K562 (cell line): ENCODE results near the gene ZNRF2. TPM values are rescaled to one million over a fixed set of nuclear protein-coding genes. Genes with fewer than 3 reads are reported as not detected.

ENCODE experiments used
- ATAC-seq: fragments of 200-7000 bp; cut with Tn5 transposase; 3 replicates; pipeline ENCODE4 v1.9.1; 2020; ENCODE audit warnings: moderate library complexity
- BruUV-seq: library from RNA; stranded (reverse); fragments of 400-500 nt; replicated peaks from 2 replicates; lab custom pipeline; 2021; lab: Mats Ljungman, UMichigan
- CTCF ChIA-PET: fragments of 300-600 bp; formaldehyde crosslinking; extraction: SDS; loops from one replicate; lab custom pipeline; 2021; ENCODE audit warnings: low intra/inter-chr PET ratio; lab: Yijun Ruan, JAX
- POLR2A ChIA-PET: fragments of 300-600, 350-650 bp; sonication (Branson Sonifier 250); formaldehyde crosslinking; extraction: SDS; loops from one replicate; lab custom pipeline; 2021; ENCODE audit warnings: antibody characterized with exemption, inconsistent platforms; lab: Yijun Ruan, JAX
- DNase-seq, 4 experiments: peaks; one replicate each; pipeline versions ENCODE4 v3.0.0 to v3.0.0-alpha.2; 2011 to 2018; ENCODE audit warnings: low spot score in 3 of 4, mixed read lengths in 3 of 4; ENCODE audit errors: extremely low read depth in 1 of 4
- FAIRE-seq: peaks from 2 replicates; lab custom pipeline; 2011; peaks lifted over from hg19 to GRCh38; lab: Jason Lieb, UNC
- H2AFZ ChIP-seq: 2 replicates; pipeline ENCODE4 v1.6.0; 2011; ENCODE audit warnings: low read depth, low read length, control low read depth, inconsistent platforms
- H3K27ac ChIP-seq: fragments of 200-600 bp; 3 replicates; pipeline ENCODE4 v1.8.0; 2011; ENCODE audit warnings: low read depth, mild to moderate bottlenecking, control low read depth, inconsistent platforms, low read length, moderate library complexity, mixed read lengths; ENCODE audit errors: extremely low read depth
- H3K27me3 ChIP-seq, 2 experiments: fragments of 300-600 bp in 1 of 2; 2 replicates in 1 of 2; 3 replicates in 1 of 2; pipeline versions ENCODE4 v1.6.0 to v1.8.0; 2011; ENCODE audit warnings: inconsistent platforms in 2 of 2, low read length in 2 of 2, mild to moderate bottlenecking in 1 of 2, mixed read lengths in 1 of 2, moderate library complexity in 1 of 2; ENCODE audit not compliant: control insufficient read depth in 2 of 2, insufficient read depth in 2 of 2
- H3K36me3 ChIP-seq: fragments of 300-600 bp; 3 replicates; pipeline ENCODE4 v1.8.0; 2011; ENCODE audit warnings: mild to moderate bottlenecking, low read length, inconsistent platforms; ENCODE audit not compliant: control insufficient read depth, insufficient read depth
- H3K4me1 ChIP-seq, 2 experiments: fragments of 200-600 bp in 1 of 2; replicated peaks in 1 of 2; 2 replicates in 1 of 2; 3 replicates in 1 of 2; pipeline versions ENCODE4 v1.5.1 to v1.8.0; 2011; ENCODE audit warnings: inconsistent platforms in 2 of 2, low read length in 2 of 2, mild to moderate bottlenecking in 1 of 2, mixed read lengths in 1 of 2, moderate library complexity in 1 of 2; ENCODE audit not compliant: control insufficient read depth in 2 of 2, insufficient read depth in 2 of 2
- H3K4me2 ChIP-seq: 2 replicates; pipeline ENCODE4 v1.6.1; 2011; ENCODE audit warnings: low read length, control low read depth, inconsistent platforms, mixed read lengths; ENCODE audit not compliant: insufficient read depth
- H3K4me3 ChIP-seq: fragments of 200-600 bp; sonication (generic), shearing (Covaris generic); 2 replicates; pipeline ENCODE4 v1.5.1; 2016; ENCODE audit warnings: control low read depth, inconsistent platforms
- H3K79me2 ChIP-seq: fragments of 200-600 bp; 3 replicates; pipeline ENCODE4 v1.8.0; 2011; ENCODE audit warnings: low read length, inconsistent platforms; ENCODE audit not compliant: control insufficient read depth, insufficient read depth
- H3K9ac ChIP-seq, 2 experiments: 2 replicates each; pipeline versions ENCODE4 v1.6.0 to v1.6.1; 2011; ENCODE audit warnings: low read depth in 2 of 2, low read length in 2 of 2, control low read depth in 1 of 2, inconsistent platforms in 1 of 2, mild to moderate bottlenecking in 1 of 2, mixed read lengths in 1 of 2; ENCODE audit not compliant: insufficient read depth in 1 of 2
- H3K9me1 ChIP-seq: one replicate; pipeline ENCODE4 v1.6.0; 2011; ENCODE audit warnings: inconsistent platforms, mild to moderate bottlenecking, low read length, moderate library complexity; ENCODE audit not compliant: control insufficient read depth, insufficient read depth
- H3K9me3 ChIP-seq: replicated peaks from 2 replicates; pipeline ENCODE4 v1.5.1; 2011; ENCODE audit warnings: low read depth, low read length, inconsistent platforms; ENCODE audit not compliant: control insufficient read depth, insufficient read depth
- H4K20me1 ChIP-seq: replicated peaks from 2 replicates; pipeline ENCODE4 v1.6.1; 2011; ENCODE audit warnings: low read length, inconsistent platforms, mixed read lengths; ENCODE audit not compliant: control insufficient read depth, insufficient read depth
- CAMTA2 ChIP-seq: fragments of 250-450 bp; sonication (Bioruptor Pico); conservative IDR thresholded peaks from 2 replicates; pipeline ENCODE4 v1.5.1; 2022
- CBX1 ChIP-seq: sonication (generic); IDR thresholded peaks from 2 replicates; pipeline ENCODE4 v1.6.1; 2016; ENCODE audit warnings: antibody characterized with exemption, low read depth, mild to moderate bottlenecking
- GTF3C2 ChIP-seq: IDR thresholded peaks from 3 replicates; pipeline ENCODE4 v1.6.1; 2011; ENCODE audit warnings: borderline replicate concordance, mild to moderate bottlenecking, moderate library complexity; ENCODE audit not compliant: insufficient read length; ENCODE audit errors: extremely low read depth
- KLF13 ChIP-seq: fragments of 450-650 bp; IDR thresholded peaks from 2 replicates; pipeline ENCODE4 v1.6.1; 2016; ENCODE audit warnings: missing genetic modification characterization, low read depth, mild to moderate bottlenecking, missing compliant biosample characterization, moderate library complexity, borderline replicate concordance
- PHB2 ChIP-seq: fragments of 450-650 bp; IDR thresholded peaks from 2 replicates; pipeline ENCODE4 v1.6.1; 2017; ENCODE audit warnings: low read depth
- PHF8 ChIP-seq: fragments of 200-600 bp; sonication (generic); IDR thresholded peaks from 2 replicates; pipeline ENCODE4 v1.6.1; 2012; ENCODE audit warnings: mixed run types, mild to moderate bottlenecking, inconsistent platforms, low read length, moderate library complexity, borderline replicate concordance
- POLR2B ChIP-seq: fragments of 450-650 bp; IDR thresholded peaks from 2 replicates; pipeline ENCODE4 v1.6.1; 2018; ENCODE audit warnings: low read depth; ENCODE audit not compliant: partially characterized antibody
- SRSF3 ChIP-seq: fragments of 200-400 bp; formaldehyde crosslinking; IDR thresholded peaks from 2 replicates; pipeline ENCODE4 v1.6.1; 2016; ENCODE audit warnings: mild to moderate bottlenecking, low read length, moderate library complexity; ENCODE audit not compliant: insufficient read depth
- ZC3H8 ChIP-seq: fragments of 450-650 bp; IDR thresholded peaks from 2 replicates; pipeline ENCODE4 v1.6.1; 2017
- WGBS: fragments of 100-300 bp; shearing (Covaris generic); methylation state at CpG from one replicate; pipeline ENCODE4 v1.1.6; 2016; ENCODE audit warnings: low coverage, mixed read lengths; ENCODE audit not compliant: insufficient coverage; ENCODE audit errors: missing lambda C conversion rate; 5-methylcytosine and 5-hydroxymethylcytosine counted together
- in situ Hi-C: fragments of 300-500 bp; cut with MboI; formaldehyde crosslinking; loops from 4 replicates; pipeline ENCODE4 v1.15.0; 2018; ENCODE audit warnings: inconsistent platforms, mixed read lengths
- intact Hi-C: fragments of 100-400 bp; cut with micrococcal nuclease; formaldehyde crosslinking; loops from 2 replicates; pipeline ENCODE4 v1.14.2; 2022
- polyA plus RNA-seq, 8 experiments: library from polyadenylated mRNA; depleted of rRNA in 4 of 8; stranded (reverse) in 5 of 8; unstranded in 3 of 8; fragments of >200 nt; fragmentation: Nextera tagmentation in 2 of 8; fragmentation: Illumina TruSeq in 1 of 8; extraction: Ambion mirVana in 2 of 8; extraction: Trizol in 1 of 8; gene quantifications; 2 replicates each; pipeline versions ENCODE4 v1.2.1 to v1.2.3, GENCODE V29; 2011 to 2014; ENCODE audit warnings: inconsistent platforms in 1 of 8, missing spikeins in 1 of 8
- total RNA-seq, 7 experiments: library from RNA; depleted of rRNA in 6 of 7; stranded (reverse); fragments of >200 nt in 6 of 7; fragmentation: Illumina TruSeq in 2 of 7; extraction: Trizol in 2 of 7; gene quantifications; 2 replicates each; pipeline versions ENCODE4 v1.2.1 to v1.2.3, GENCODE V29; 2011 to 2021; ENCODE audit warnings: low replicate concordance in 1 of 7

Gene ZNRF2
- total and polyA plus RNA-seq, 9 of the 15 experiments (the other 6 are each of a cell fraction or from before 2014, with no cell fraction given), result 1.1 to 13.9 (median 5.5) TPM

- H4K20me1 ChIP-seq, result no peaks in the 10 kb centered on the region
- DNase-seq (no peak), ATAC-seq (no peak), FAIRE-seq (no peak)
- H2AFZ ChIP-seq, result no peak overlapping the region
- H3K4me2 ChIP-seq, result no peak overlapping the region
- ChIA-PET POLR2A (no interaction called here), CTCF (no interaction called here)
- intact Hi-C loops, result no loop called here
- H3K79me2 ChIP-seq, result no peaks in the 10 kb centered on the region
- BruUV-seq, result no TSS peak
- WGBS, result 2% methylated on average over 6 of the region's 6 CpGs
- H3K27ac ChIP-seq, result no peak overlapping the region
- in situ Hi-C loops, result no loop called here
- no peaks in the 10 kb centered on the region for H3K36me3 ChIP-seq
- H3K27me3 ChIP-seq, result peaks cover 13 to 32% of the 10 kb centered on the region in 2 experiments; a peak in 4 of 5 replicates
- TF ChIP-seq PHB2, result no peak
- TF ChIP-seq CBX1, result no peak
- no peak for TF ChIP-seq KLF13
- no peak for TF ChIP-seq PHF8
- no peak for TF ChIP-seq CAMTA2 (CRISPR knock-in tag)
- H3K9ac ChIP-seq, result no peak overlapping the region
- H3K4me1 ChIP-seq, result peaks cover 0 to 3% of the 10 kb centered on the region in 2 experiments; a peak in 1 of 5 replicates
- H3K9me1 ChIP-seq, result no peaks in the 10 kb centered on the region
- H3K4me3 ChIP-seq, result no peak overlapping the region
- no peaks in the 10 kb centered on the region for H3K9me3 ChIP-seq
Measured at GRCh38 chr7:30247541-30248401, 36.6 kb upstream of the ZNRF2 start.

GRCh38 chr7:30249316-30249715 lies 35.1 kb upstream of the ZNRF2 start:
- peaks cover 19 to 34% of the 10 kb centered on the region in 2 experiments for H3K27me3 ChIP-seq
- no peaks in the 10 kb centered on the region for H3K36me3 ChIP-seq
- H4K20me1 ChIP-seq, result no peaks in the 10 kb centered on the region
- H2AFZ ChIP-seq, result no peak overlapping the region
- H3K4me2 ChIP-seq, result no peak overlapping the region
- CTCF ChIA-PET, result no interaction called here
- intact Hi-C loops (no loop called here), in situ Hi-C loops (no loop called here)
- H3K9me3 ChIP-seq, result no peaks in the 10 kb centered on the region
- DNase-seq (no peak), ATAC-seq (no peak), FAIRE-seq (no peak)
- no TSS peak for BruUV-seq
- 0% methylated on average over 2 of the region's 2 CpGs for WGBS
- H3K27ac ChIP-seq, result no peak overlapping the region
- no peak overlapping the region for H3K9ac ChIP-seq
- no peaks in the 10 kb centered on the region for H3K9me1 ChIP-seq
- H3K4me1 ChIP-seq, result peaks cover 0 to 3% of the 10 kb centered on the region in 2 experiments; a peak in 1 of 5 replicates
- H3K4me3 ChIP-seq, result no peak overlapping the region
- no peaks in the 10 kb centered on the region for H3K79me2 ChIP-seq
- POLR2A ChIA-PET, result no interaction called here
- TF ChIP-seq GTF3C2 (no peak), ZC3H8 (no peak), POLR2B (no peak), SRSF3 (no peak)
